Immature natural killer cell (primary cell): ENCODE results near the gene RAP1GAP. TPM values are rescaled to one million over a fixed set of nuclear protein-coding genes. Genes with fewer than 3 reads are reported as not detected.

Experiments
- DNase-seq, 3 donors: peaks; one replicate each; pipeline ENCODE4 v3.0.0; 2022; ENCODE audit warnings: mixed read lengths in 1 of 3
- H3K27ac Mint-ChIP-seq, 6 donors: one replicate each; pipeline ENCODE4 v1.8.0; 2020; ENCODE audit warnings: mixed read lengths in 6 of 6, mild to moderate bottlenecking in 5 of 6, inconsistent platforms in 4 of 6, moderate library complexity in 3 of 6
- H3K27me3 Mint-ChIP-seq, 3 donors: one replicate each; pipeline ENCODE4 v1.8.0; 2020 to 2021; ENCODE audit warnings: low read depth in 3 of 3, mild to moderate bottlenecking in 3 of 3, mixed read lengths in 3 of 3, moderate library complexity in 3 of 3, inconsistent platforms in 1 of 3
- H3K36me3 Mint-ChIP-seq, 3 donors: one replicate each; pipeline ENCODE4 v1.8.0; 2020; ENCODE audit warnings: mixed read lengths in 3 of 3, inconsistent platforms in 2 of 3, mild to moderate bottlenecking in 2 of 3
- H3K4me1 Mint-ChIP-seq, 2 donors: one replicate each; pipeline ENCODE4 v1.8.0; 2020; ENCODE audit warnings: inconsistent platforms in 2 of 2, mild to moderate bottlenecking in 2 of 2, mixed read lengths in 2 of 2, moderate library complexity in 1 of 2
- H3K4me3 Mint-ChIP-seq, 5 donors: one replicate each; pipeline ENCODE4 v1.8.0; 2020; ENCODE audit warnings: mild to moderate bottlenecking in 5 of 5, mixed read lengths in 5 of 5, inconsistent platforms in 3 of 5, moderate library complexity in 3 of 5
- H3K9me3 Mint-ChIP-seq, 6 donors: one replicate each; pipeline ENCODE4 v1.8.0; 2020; ENCODE audit warnings: mild to moderate bottlenecking in 6 of 6, mixed read lengths in 6 of 6, inconsistent platforms in 4 of 6, moderate library complexity in 3 of 6
- polyA plus RNA-seq, 3 donors: library from polyadenylated mRNA; unstranded; fragments of 300-500 nt; fragmentation: Illumina TruSeq; gene quantifications; one replicate each; pipeline ENCODE4 v1.2.3, GENCODE V29; 2021

Gene RAP1GAP
- not detected for polyA plus RNA-seq

- DNase-seq: peak in 2 of 3 donors; percentile 26 to 28
Observed at GRCh38 chr1:21669258-21670058, at the start of gene RAP1GAP. Gene RAP1GAP, minus strand, starts transcription at chr1:21669357. Its CDS starts 49,325 bp downstream, at chr1:21620032.

DNA sequence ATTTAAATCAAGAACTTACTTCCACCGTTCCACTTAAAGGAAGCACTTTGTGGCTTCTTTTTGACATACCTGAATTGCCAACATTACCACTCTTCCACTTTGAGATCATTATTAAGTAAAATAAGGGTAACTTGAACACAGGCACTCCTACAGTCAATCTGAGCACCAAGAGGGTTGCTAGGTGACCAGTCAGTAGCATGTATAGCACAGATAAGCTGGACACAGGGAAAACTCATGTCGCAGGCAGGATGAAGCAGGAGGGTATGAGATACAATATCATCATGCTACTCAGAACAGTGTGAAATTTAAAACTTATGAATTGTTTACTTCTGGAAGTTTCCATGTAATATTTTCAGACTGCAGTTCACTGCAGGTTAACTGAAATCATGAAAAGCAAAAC is 47.0 kb upstream of the RAP1GAP start:
- H3K27me3 Mint-ChIP-seq: peaks cover 0 to 2% (median 0%) of the 10 kb centered on the region in 3 donors
- H3K9me3 Mint-ChIP-seq: no peaks in the 10 kb centered on the region
- peak overlapping the region in 1 of 6 donors; percentile 52 for H3K27ac Mint-ChIP-seq
- H3K4me3 Mint-ChIP-seq: no peak overlapping the region
- DNase-seq: no peak
- H3K4me1 Mint-ChIP-seq: no peaks in the 10 kb centered on the region
- peaks cover 12 to 42% (median 15%) of the 10 kb centered on the region in 3 donors for H3K36me3 Mint-ChIP-seq

More at GRCh38 chr1:21669258-21670058, at the start of gene RAP1GAP:
- Mint-ChIP-seq H3K4me1 (peaks cover 0 to 2% of the 10 kb centered on the region in 2 donors), H3K27ac (no peak within 1 kb of the TSS), H3K36me3 (no peaks in the 10 kb centered on the region), H3K27me3 (peaks cover 6 to 23% (median 13%) of the 10 kb centered on the region in 3 donors), H3K9me3 (no peaks in the 10 kb centered on the region), H3K4me3 (peak within 1 kb of the TSS; percentile 15 to 76 (median 69))

GRCh38 chr1:21707891-21708290 is 38.7 kb upstream of the RAP1GAP start:
- no peak for DNase-seq
- Mint-ChIP-seq H3K27me3 (no peaks in the 10 kb centered on the region), H3K9me3 (no peaks in the 10 kb centered on the region), H3K27ac (no peak overlapping the region), H3K4me1 (no peaks in the 10 kb centered on the region), H3K4me3 (no peak overlapping the region), H3K36me3 (peaks cover 10 to 43% (median 15%) of the 10 kb centered on the region in 3 donors)

- no peaks in the 10 kb centered on the region for H3K27me3 Mint-ChIP-seq
- DNase-seq: no peak
- peaks cover 10 to 41% (median 15%) of the 10 kb centered on the region in 3 donors for H3K36me3 Mint-ChIP-seq
- no peak overlapping the region for H3K4me3 Mint-ChIP-seq
- H3K27ac Mint-ChIP-seq: no peak overlapping the region
- H3K4me1 Mint-ChIP-seq: no peaks in the 10 kb centered on the region
- no peaks in the 10 kb centered on the region for H3K9me3 Mint-ChIP-seq
Observed at GRCh38 chr1:21707086-21707840, 38.1 kb upstream of the RAP1GAP start.

GRCh38 chr1:21706151-21706835 is 37.1 kb upstream of the RAP1GAP start:
- no peaks in the 10 kb centered on the region for H3K9me3 Mint-ChIP-seq
- peaks cover 16 to 44% (median 22%) of the 10 kb centered on the region in 3 donors for H3K36me3 Mint-ChIP-seq
- H3K4me3 Mint-ChIP-seq: no peak overlapping the region
- H3K27ac Mint-ChIP-seq: peak overlapping the region in 1 of 6 donors; percentile 29
- no peaks in the 10 kb centered on the region for H3K4me1 Mint-ChIP-seq
- no peak for DNase-seq
- no peaks in the 10 kb centered on the region for H3K27me3 Mint-ChIP-seq

GRCh38 chr1:21705303-21705980 is 36.3 kb upstream of the RAP1GAP start:
- Mint-ChIP-seq H3K27me3 (no peaks in the 10 kb centered on the region), H3K9me3 (no peaks in the 10 kb centered on the region), H3K4me1 (peaks cover 0 to 2% of the 10 kb centered on the region in 2 donors), H3K36me3 (peaks cover 17 to 43% (median 23%) of the 10 kb centered on the region in 3 donors), H3K27ac (peak overlapping the region in 1 of 6 donors; percentile 4), H3K4me3 (no peak overlapping the region)
- DNase-seq: no peak

DNA sequence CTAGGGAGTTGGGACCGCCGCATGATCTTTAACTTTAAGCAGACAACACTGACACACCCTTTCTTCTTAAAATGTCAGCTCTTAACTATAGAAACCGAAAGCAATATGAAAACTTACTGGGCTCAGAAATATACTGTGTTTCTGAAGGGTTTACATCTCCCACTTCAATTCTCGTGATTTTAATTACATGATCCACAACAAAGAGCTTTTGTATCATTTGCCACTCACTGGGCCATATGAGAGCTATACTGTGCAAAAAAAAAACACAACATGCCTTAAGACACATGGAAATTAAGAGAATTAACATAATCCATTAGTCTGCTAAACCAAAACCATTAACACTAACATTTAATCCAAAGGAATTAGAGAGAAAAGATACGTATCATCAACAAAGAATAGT is 35.0 kb upstream of the RAP1GAP start:
- no peak for DNase-seq

DNA sequence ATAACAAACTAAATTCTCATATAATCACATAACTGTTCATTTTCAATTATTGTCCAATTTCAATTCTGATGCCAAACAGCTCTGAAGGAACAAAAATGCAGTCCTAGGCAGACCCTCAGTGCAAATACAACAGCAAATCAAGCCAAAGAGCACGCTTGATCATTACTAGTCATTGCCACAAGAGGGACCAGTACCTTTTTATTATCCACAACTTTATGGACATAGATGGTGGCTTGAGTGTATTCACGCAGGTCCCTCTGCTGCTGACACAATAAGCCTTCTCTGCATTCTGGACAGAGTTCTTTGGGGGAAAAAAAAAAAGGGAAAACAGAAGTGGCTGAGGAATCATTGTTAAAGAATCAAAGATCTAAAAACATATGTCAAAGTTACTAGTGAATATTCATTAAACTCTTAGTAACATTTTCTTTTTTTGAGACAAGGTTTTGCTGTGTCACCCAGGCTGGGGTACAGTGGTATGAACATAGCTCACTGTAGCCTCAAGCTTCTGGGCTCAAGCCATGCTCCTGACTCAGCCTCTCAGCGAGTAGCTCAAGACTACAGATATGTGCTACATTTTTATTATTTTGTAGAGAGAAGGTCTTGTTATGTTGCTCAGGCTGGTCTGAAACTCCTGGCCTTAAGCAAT is 34.3 kb upstream of the RAP1GAP start:
- Mint-ChIP-seq H3K4me3 (no peak overlapping the region), H3K36me3 (peaks cover 22 to 49% (median 23%) of the 10 kb centered on the region in 3 donors), H3K9me3 (no peaks in the 10 kb centered on the region), H3K4me1 (peaks cover 3 to 8% of the 10 kb centered on the region in 2 donors), H3K27ac (no peak overlapping the region), H3K27me3 (no peaks in the 10 kb centered on the region)
- peak in 1 of 3 donors; percentile 3 for DNase-seq

More for the DNA sequence above, 35.0 kb upstream of the RAP1GAP start:
- peaks cover 22 to 49% (median 23%) of the 10 kb centered on the region in 3 donors for H3K36me3 Mint-ChIP-seq
- H3K27ac Mint-ChIP-seq: peak overlapping the region in 1 of 6 donors; percentile 12
- no peaks in the 10 kb centered on the region for H3K27me3 Mint-ChIP-seq
- H3K4me3 Mint-ChIP-seq: no peak overlapping the region
- peaks cover 3 to 7% of the 10 kb centered on the region in 2 donors for H3K4me1 Mint-ChIP-seq
- H3K9me3 Mint-ChIP-seq: no peaks in the 10 kb centered on the region

GRCh38 chr1:21702780-21703179 is 33.6 kb upstream of the RAP1GAP start:
- Mint-ChIP-seq H3K9me3 (no peaks in the 10 kb centered on the region), H3K4me3 (no peak overlapping the region), H3K27ac (no peak overlapping the region), H3K36me3 (peaks cover 22 to 51% (median 23%) of the 10 kb centered on the region in 3 donors), H3K4me1 (peaks cover 3 to 15% of the 10 kb centered on the region in 2 donors), H3K27me3 (no peaks in the 10 kb centered on the region)
- DNase-seq: no peak

GRCh38 chr1:21701401-21701800 is 32.2 kb upstream of the RAP1GAP start:
- H3K4me1 Mint-ChIP-seq: peaks cover 3 to 16% of the 10 kb centered on the region in 2 donors
- H3K36me3 Mint-ChIP-seq: peaks cover 16 to 50% (median 24%) of the 10 kb centered on the region in 3 donors
- H3K27ac Mint-ChIP-seq: peak overlapping the region in 1 of 6 donors; percentile 49

GRCh38 chr1:21700094-21700493 is 30.9 kb upstream of the RAP1GAP start:
- no peak for DNase-seq
- Mint-ChIP-seq H3K27ac (peak overlapping the region in 3 of 6 donors; percentile 40 to 55 (median 48)), H3K36me3 (peaks cover 16 to 38% (median 22%) of the 10 kb centered on the region in 3 donors), H3K4me3 (no peak overlapping the region), H3K4me1 (peaks cover 3 to 16% of the 10 kb centered on the region in 2 donors), H3K27me3 (peaks cover 0 to 2% (median 0%) of the 10 kb centered on the region in 3 donors), H3K9me3 (no peaks in the 10 kb centered on the region)

More at GRCh38 chr1:21701401-21701800, 32.2 kb upstream of the RAP1GAP start:
- Mint-ChIP-seq H3K4me3 (no peak overlapping the region), H3K27me3 (no peaks in the 10 kb centered on the region), H3K9me3 (no peaks in the 10 kb centered on the region)
- no peak for DNase-seq

DNA sequence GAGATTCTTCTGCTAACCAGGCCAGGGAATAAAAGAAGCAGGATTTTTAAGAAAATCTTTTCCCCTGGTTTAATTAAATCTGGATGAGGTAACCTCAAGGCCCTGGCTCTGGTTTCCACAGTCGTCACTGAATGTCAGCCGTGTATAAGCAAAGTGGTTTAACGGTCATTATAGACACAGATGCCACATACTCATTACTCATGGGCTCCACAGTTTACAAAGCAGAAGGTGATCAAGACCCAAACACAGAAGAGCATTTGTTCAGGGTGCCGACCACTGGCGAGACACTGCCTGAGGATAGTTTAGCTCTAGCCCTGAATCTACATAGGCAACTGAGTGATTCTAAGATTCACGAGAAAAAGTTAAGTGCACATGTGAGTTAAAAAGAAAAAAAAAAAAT is 27.8 kb upstream of the RAP1GAP start:
- H3K9me3 Mint-ChIP-seq: no peaks in the 10 kb centered on the region
- H3K27ac Mint-ChIP-seq: no peak overlapping the region

More for the DNA sequence above, 27.8 kb upstream of the RAP1GAP start:
- Mint-ChIP-seq H3K36me3 (peaks cover 25 to 42% (median 27%) of the 10 kb centered on the region in 3 donors), H3K4me3 (no peak overlapping the region), H3K27me3 (peaks cover 0 to 2% (median 0%) of the 10 kb centered on the region in 3 donors), H3K4me1 (peaks cover 3 to 16% of the 10 kb centered on the region in 2 donors)
- DNase-seq: no peak
